ENCODE results near the gene C11orf91.

DNA sequence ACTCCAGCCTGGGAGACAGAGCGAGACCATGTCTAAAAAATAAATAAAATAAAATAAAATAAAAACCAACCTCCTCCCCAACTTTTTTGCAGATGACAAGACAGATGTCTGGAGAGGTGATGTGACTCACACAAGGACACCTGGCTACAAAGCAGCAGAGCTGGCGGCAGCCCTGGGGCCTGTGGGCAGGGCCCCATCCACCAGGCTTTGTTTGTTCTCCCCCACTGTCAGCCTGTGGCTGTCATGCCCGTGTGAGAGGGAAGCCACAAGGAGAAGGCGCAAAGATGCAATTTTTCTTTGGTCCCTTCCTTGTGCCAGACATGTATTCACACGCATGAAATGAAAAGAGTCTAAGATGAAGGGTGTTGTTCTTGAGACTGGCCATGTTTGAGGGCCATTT lies 19.0 kb upstream of the C11orf91 start:
- TF ChIP-seq, protein P1, sequence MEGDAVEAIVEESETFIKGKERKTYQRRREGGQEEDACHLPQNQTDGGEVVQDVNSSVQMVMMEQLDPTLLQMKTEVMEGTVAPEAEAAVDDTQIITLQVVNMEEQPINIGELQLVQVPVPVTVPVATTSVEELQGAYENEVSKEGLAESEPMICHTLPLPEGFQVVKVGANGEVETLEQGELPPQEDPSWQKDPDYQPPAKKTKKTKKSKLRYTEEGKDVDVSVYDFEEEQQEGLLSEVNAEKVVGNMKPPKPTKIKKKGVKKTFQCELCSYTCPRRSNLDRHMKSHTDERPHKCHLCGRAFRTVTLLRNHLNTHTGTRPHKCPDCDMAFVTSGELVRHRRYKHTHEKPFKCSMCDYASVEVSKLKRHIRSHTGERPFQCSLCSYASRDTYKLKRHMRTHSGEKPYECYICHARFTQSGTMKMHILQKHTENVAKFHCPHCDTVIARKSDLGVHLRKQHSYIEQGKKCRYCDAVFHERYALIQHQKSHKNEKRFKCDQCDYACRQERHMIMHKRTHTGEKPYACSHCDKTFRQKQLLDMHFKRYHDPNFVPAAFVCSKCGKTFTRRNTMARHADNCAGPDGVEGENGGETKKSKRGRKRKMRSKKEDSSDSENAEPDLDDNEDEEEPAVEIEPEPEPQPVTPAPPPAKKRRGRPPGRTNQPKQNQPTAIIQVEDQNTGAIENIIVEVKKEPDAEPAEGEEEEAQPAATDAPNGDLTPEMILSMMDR (conservative IDR thresholded peaks at IDR 0.05; ENCODE audit: low read length) = no peak
- TF ChIP-seq EZH2phosphoT487 (IDR thresholded peaks at IDR 0.05; ENCODE audit: borderline replicate concordance) = no peak

Measured in Loucy (cell line).